ENCODE measurements around the gene RCAN3.
"Not testable (repeated sequence)": the region's sequence is repeated elsewhere in the genome, so short reads cannot be mapped to it uniquely, and the experiment has no call there.

RCAN3 gene

GRCh38 chr1:24514946-24515345 is 12.3 kb downstream of the RCAN3 start:
- no peak for TF ChIP-seq CTCF (IDR thresholded peaks at IDR 0.05)
- no peak for TF ChIP-seq ZFX (IDR thresholded peaks at IDR 0.05; ENCODE audit: borderline replicate concordance)
- H3K27ac ChIP-seq: peak overlapping the region; percentile 48; the same call in 1 of the 2 replicates

- H3K27ac ChIP-seq: peak overlapping the region; percentile 48
Measured at GRCh38 chr1:24515671-24516209, 13.1 kb downstream of the RCAN3 start.

- TF ChIP-seq ZFX (IDR thresholded peaks at IDR 0.05; ENCODE audit: borderline replicate concordance): no peak
- TF ChIP-seq CTCF (IDR thresholded peaks at IDR 0.05): no peak
- no peak overlapping the region for H3K27ac ChIP-seq
Measured at GRCh38 chr1:24516506-24516905, 13.9 kb downstream of the RCAN3 start.

GRCh38 chr1:24517898-24518297 is 15.3 kb downstream of the RCAN3 start:
- H3K27ac ChIP-seq: no peak overlapping the region
- TF ChIP-seq ZFX (IDR thresholded peaks at IDR 0.05; ENCODE audit: borderline replicate concordance) (no peak), CTCF (IDR thresholded peaks at IDR 0.05) (no peak)

- H3K27ac ChIP-seq: not testable (repeated sequence)
Measured at GRCh38 chr1:24520282-24520681, 17.6 kb downstream of the RCAN3 start.

- no peak overlapping the region for H3K27ac ChIP-seq
- TF ChIP-seq ZFX (IDR thresholded peaks at IDR 0.05; ENCODE audit: borderline replicate concordance) (no peak), CTCF (IDR thresholded peaks at IDR 0.05) (no peak)
Measured at GRCh38 chr1:24525606-24526005, 23.0 kb downstream of the RCAN3 start.

GRCh38 chr1:24526045-24526444 is 23.4 kb downstream of the RCAN3 start:
- H3K27ac ChIP-seq: no peak overlapping the region
- TF ChIP-seq CTCF (IDR thresholded peaks at IDR 0.05) (no peak), ZFX (IDR thresholded peaks at IDR 0.05; ENCODE audit: borderline replicate concordance) (no peak)

- H3K27ac ChIP-seq: no peak overlapping the region
- TF ChIP-seq CTCF (IDR thresholded peaks at IDR 0.05): peak; percentile 73
- no peak for TF ChIP-seq ZFX (IDR thresholded peaks at IDR 0.05; ENCODE audit: borderline replicate concordance)
Measured at GRCh38 chr1:24526940-24527542, 24.4 kb downstream of the RCAN3 start.

All from 22Rv1 (cell line).